Fibroblast of peridontal ligament (primary cell): ENCODE data around the gene POLE3.
"Not testable (repeated sequence)": the region's sequence is repeated elsewhere in the genome, so short reads cannot be mapped to it uniquely, and the experiment has no call there.

ENCODE experiments used
- DNase-seq: peaks from one replicate; pipeline ENCODE4 v3.0.0-alpha.2; 2010; ENCODE audit errors: extremely low read depth

Gene POLE3

DNA sequence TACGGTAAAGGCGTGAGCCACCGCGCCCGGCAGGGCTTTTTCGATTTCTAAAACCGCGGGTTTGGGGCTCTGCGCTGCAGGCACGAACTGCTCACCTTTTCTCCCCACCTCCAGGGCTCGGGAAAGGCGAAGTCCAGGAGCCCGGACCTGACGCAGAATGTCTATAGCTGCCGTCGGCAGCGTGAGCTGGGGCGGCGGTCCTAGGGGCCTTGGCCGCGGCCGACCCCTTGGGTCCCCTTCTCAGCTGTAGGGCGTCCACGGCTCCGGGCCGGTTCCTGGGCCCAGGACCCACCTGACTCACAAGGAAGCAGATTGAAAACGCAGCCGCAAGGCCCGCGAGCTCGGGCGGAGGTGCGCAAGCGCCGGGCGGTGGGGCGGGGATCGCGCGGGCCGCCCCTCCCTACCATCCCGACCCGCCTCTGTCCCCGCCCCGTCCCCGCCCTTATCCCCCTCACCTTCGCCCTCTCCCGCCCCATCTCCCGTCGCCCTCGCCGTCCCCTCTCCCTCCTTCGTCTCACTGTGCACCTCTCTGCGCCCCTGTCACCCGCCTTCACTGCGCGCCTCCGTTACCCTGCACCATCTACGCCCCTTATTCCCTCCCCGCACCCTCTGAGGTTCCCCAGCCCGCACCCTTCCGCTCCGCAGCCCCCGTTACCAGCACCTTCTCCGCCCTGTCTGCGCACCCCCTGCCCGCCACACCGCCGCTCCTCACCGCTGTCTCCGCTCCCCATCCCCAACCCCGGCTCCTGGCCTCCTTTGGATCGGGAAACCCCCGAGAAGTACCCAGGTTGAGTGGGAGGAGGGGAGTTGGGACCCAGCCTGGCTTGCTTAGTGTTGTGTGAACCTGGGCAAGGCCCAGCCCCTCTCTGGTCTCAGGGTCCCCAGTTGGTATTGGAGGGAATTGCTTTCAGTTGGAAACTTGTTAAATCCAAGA, 33.6 kb downstream of the POLE3 start, which contains the start of gene HDHD3:
Gene HDHD3 (minus strand): TSS at position 353 of the 934 bp plus-strand sequence. CDS start 2,632 bp downstream, outside the sequence.
- DNase-seq, result peak; percentile 57

DNA sequence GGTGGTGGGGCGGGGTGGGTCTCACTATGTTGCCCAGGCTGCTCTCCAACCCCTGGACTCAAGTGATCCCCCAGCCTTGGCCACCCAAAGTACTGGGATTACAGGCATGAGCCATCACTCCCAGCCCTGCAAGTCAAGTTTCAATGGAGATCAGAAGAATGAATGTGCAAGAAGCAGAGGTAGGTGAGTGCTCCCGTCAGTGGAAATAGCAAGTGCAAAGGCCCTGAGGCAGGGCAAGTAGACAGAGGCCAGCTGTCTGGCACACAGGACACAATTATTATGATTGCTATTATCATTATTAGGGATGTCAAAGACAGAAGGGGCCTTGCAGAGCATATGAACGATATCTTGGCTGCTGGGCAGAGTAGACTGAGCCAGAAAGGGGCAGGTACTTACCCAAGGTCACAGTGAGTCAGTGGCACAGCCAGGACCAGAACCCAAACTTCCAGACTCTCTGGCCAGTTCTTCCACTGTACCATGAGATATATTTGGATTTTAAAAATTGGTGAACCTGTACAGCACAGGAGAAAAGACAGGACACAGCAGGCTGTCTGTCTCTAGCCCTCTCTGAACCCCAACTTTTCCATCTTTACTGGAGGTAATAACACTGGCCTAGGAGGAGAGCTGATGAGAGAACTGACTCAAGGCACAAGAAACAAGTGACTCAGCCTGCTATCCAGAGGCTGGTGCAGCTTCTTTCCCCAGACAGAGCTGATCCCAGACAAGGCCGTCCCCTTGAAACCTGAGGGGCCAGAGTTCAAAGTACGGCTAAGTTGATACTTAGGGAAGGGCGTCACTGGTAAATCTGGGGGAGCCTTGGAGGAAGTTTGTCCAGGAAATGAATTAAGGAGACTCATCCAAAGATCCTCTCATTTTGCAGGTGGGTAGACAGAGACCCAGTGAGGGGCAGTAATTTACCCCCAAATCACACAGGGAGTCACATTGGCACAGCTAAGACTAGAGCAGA, 35.1 kb downstream of the POLE3 start:
- DNase-seq, result no peak

DNA sequence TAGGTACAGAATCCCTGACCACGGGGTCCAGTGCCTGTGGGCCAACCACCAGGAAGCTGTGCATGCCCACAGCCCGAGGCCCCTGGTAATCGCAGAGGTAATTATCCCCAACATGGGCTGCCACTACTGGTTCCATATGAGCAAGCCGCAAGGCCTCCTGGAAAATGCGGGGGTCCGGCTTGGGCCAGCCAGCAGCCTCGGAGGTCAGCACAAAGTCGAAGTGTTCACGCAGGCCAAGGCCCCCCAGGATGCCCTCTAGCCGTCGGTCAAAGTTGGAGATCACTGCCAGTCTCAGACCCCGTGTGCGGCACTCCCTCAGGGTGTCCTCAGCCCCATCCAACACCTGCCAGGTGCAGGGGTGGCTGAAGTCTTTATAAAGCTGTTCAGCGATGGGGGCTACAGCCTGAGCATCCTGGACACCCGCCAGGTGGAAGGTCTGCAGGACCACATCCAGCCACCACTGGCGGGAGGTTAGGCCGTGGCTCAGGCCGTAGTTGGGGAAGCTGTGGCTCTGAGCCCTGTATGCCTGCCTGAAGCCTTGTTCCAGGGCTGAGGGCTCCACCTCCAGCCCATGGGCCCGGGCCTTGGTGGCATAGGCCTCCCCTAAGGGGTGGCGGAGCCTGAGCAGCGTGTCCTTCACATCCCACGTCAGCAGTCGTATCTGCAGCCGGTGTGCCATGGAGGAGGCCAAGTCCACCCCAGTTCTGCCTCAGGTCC, 36.6 kb downstream of the POLE3 start:
- DNase-seq, result no peak

DNA sequence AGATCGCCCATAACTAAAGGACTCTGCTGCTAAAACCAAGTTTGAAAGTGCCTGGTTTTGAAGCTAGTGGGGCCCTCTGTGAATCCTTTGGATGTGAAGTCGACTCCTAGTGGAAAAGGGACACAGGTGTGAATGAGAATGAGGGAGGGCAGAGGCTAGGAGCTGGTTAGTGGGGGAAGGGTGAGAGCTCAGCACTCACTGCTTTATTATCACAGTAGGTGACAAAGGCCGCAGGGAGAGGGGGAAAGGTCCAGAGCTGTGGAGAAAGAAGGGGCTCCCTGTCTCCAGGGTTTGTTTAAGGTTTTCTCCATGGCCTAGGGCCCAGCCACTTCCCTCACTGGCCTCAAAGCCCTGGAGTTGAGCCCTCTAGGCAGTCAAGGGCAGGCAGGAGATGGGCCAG, 37.2 kb downstream of the POLE3 start:
- DNase-seq, result no peak

DNA sequence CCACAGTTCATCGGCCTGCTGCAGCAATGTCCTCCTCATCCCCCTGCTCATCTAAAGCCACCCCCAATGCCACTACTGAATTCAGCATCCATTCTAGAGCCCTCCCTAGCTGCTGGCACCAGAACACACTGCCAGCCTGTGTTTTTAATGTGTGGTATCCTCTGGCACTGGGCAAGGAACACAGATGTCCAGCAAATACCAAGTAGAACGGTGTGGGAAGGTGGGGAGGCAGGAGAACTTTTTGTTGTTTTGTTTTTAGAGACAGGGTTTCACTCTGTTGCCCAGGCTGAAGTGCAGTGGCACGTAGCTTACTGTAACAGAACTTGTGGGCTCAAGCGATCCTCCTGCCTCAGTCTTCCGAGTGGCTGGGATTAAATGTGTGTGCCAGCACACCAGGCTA, 38.4 kb downstream of the POLE3 start:
- no peak for DNase-seq

DNA sequence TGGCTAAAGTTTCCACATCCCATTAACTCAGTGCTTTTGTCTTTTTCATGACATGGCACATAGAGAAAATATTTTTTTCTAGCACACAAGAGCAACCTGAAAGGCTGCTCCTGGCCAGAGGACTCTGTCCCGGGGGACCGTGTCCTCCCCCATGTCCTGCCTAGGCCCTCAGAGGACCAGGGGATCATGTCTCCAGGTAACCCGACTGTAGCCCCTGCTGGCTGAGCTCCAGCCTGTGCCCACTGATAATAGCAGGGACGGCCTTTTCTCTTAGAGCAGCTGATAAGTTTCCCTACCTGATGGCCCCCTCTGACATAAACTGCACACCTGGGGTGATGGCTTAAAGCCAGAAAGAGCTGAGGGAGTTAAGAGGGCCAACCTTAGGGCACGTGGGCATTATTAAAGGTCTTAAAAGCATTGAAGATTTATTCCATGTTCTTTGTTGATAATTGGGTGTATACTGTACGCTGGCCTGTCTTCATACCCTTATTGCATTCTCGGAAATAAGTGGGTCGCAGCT, 39.6 kb downstream of the POLE3 start:
- DNase-seq, result no peak

DNA sequence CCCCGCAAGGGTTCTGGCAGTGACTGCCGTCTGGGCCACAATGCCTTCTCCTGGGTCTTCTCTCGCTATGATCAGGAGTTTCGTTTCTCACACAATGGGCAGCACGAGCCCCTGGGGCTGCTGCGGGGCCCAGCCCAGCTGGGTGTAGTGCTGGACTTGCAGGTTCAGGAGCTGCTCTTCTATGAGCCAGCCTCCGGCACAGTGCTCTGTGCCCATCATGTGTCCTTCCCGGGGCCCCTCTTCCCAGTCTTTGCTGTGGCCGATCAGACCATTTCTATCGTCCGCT, 40.7 kb downstream of the POLE3 start:
- no peak for DNase-seq

DNA sequence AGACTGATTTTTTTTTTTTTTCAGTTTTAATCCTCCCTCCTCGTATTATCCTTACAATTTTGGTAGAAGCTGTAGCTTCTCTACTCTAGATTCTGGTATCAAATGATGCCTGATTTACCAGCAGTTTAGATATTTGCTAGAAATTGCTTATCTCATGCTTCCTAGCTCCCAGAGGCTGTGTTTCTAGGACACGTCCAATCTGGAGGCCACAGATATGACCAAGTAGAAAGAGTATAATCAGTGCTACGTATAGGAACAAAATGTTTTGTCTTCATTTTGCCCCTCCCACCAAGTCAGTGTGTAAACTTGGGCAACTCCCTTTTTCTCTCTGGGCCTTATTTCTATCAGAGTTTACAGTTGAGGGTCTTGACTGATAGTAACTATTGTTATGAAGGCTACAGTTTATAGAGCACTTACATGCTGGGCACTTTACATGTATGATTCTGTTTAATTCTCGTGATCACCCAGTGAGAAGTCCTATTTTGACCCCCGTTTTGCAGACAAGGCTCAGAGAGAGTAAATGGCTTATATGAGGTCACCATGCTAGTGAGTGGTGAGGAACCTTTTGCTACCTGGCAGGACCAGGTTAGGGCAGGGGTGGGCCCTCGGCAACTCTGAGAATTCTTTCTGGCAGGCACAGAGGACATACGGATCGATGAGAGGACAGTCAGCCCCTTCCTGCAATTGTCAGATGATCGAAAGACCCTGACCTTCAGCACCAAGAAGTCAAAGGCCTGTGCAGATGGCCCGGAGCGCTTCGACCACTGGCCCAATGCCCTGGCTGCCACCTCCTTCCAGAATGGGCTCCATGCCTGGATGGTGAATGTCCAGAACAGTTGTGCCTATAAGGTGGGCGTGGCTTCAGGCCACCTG, 41.3 kb downstream of the POLE3 start:
- no peak for DNase-seq

DNA sequence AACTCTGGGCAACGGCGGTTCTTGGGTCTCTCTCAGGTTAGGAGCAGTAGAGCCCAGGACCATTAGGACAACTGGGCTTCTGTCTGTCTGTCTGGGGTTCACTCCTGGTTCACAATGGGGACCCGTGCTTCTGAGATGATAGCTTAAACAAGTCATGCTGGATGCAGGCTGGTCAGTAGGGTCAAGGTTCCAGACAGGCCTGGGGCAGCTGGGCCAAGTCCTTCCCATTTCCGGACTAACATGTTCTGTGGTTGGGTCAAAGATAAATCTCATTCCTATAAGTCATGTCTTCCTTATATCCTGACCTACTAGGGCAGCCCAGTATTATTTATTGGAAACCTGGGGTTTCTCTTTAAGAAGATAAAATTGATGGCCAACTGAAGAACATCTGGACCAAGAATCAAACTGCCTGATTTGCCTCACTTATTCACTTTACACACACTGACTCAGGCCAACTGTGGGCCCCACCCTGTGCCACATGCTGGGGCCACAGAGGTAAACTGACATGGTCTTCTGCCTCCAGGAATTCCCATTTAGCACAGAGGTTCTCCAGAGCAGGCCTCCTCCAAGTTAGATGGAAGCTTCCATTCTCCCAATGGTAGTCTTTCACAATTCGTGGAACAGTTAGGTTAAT, 42.0 kb downstream of the POLE3 start:
- no peak for DNase-seq

DNA sequence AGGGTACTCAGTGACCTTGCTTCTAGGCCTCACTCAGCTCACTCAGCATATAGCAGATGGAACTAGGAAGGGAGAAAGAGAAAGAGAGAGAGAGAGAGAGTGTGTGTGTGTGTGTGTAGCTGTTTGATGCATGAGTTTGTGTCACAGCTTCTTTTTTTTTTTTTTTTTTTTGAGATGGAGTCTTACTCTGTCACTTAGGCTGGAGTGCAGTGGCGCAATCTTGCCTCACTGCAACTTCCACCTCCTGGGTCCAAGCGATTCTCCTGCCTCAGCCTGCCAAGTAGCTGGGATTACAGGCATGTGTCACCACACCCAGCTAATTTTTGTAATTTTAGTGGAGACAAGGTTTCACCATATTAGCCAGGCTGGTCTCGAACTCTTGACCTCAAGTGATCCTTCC, 44.8 kb downstream of the POLE3 start:
- not testable (repeated sequence) for DNase-seq

DNA sequence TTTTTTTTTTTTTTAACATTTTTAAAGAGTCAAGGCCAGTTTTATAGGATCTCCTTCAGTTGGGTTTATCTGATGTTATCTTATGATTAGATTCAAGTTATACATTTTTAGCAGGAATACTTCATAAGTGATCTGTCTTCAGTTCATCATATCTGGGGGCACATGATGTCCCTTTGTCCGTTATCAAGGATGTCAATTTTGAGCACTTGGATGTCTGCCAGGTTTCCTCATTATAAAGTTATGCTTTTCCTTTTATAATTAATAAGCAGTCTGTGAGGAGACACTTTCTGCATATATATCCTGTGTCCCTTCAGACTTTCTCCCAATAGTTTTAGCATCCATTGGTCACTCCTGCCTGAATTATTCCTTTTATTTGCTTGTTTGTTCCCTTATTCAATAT, 45.5 kb downstream of the POLE3 start:
- no peak for DNase-seq

DNA sequence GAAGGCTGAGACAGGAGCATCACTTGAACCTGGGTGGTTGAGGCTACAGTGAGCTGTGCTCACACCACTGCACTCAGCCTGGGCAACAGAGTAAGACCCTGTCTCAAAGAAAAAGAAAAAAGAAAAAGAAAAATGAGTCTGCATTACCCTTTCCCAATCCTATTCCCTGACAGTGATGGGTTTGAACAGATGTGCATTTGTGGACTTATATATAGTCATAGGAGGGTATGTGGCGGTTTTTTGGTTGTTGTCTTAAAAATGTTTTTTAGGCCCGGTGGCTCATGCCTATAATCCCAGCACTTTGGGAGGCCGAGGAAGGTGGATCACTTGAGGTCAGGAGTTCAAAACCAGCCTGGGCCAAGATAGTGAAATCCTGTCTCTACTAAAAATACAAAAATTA, 47.1 kb downstream of the POLE3 start:
- DNase-seq, result no peak

DNA sequence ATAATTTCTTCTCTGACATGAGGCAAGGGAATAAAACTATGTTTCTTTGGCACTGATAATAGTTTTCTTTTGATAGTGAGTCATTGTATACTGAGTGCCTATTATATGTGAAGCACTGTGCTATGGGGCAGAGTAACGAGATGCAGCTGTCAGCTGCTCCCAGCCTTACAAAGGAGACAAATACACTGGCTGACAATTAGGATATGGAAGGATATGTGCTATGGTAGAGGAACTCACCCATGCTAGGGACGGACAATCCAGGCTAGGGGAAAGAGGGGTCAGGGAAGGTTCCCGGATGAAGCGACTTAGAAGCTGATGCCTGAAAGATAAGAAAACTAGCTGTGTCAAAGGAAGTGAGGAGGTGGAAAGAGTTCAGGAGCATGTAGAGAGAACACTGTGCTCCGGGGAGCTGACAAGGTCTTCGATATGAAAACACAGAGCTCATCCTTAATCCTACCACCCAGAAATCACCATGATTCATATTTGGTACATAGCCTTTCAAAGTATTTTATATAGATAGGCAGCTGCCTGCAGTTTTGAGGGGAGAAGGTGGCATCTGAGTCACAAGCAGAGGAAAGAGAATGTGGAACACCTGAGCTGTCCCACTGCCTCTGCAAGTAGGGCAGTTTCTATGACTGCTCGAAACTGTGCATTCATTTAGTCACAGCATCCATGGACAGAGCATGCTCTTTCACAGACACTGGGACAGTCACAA, 49.0 kb downstream of the POLE3 start:
- peak; percentile 65 for DNase-seq

DNA sequence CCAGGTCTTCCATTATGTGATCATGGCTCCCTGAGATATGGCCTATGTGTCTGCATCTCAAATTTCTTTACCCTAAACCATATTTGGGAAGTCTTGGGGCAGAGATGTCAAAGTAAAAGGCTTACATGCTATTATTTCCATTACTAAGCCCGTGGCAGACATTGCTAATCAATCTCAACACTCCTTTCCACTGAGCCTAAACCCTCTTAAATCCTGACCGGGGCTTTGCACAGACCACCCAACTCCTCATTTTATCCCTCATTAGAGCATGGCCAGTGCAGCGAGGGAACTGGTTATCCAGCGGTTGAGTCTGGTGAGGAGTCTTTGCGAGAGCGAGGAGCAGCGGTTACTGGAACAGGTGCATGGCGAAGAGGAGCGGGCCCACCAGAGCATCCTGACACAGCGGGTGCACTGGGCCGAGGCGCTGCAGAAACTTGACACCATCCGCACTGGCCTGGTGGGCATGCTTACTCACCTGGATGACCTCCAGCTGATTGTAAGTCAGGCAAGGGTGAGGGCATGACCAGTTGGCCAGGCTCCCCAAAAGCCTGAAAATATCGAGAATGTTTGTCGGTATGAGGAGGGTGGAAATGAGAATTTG, 50.1 kb downstream of the POLE3 start:
- no peak for DNase-seq

DNA sequence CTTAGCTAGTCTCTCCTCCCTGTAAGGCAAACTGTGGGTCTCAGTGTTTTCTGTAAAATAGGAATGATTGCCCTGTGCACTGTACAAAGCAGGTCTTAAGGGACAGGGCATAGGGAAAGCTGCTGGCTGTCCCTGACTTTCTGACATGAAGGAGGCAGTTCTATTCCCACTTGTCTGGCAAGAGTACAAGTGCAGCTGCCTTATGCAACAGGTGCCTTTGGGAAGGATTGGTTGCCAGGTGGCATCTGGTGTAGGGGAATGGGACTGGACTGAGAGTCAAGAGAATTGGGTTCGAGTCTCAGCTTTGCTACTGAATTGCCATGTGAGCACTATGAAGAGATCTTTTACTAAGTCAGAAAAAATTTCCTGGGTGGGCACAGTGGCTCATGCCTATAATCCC, 51.1 kb downstream of the POLE3 start:
- DNase-seq, result no peak
